IMR-90 (cell line): Measurements from ENCODE around the gene RAI14. TPM values are rescaled to one million over a fixed set of nuclear protein-coding genes. Genes with fewer than 3 reads are reported as not detected.
A peak's percentile ranks its signal among the peaks of the same experiment; 100 is the strongest.

Source experiments
- ATAC-seq: fragments of 200-7000 bp; cut with Tn5 transposase; 2 replicates; pipeline ENCODE4 v1.9.1; 2020; ENCODE audit warnings: low read depth, mild to moderate bottlenecking, moderate library complexity
- BruUV-seq: library from RNA; stranded (reverse); fragments of 400-500 nt; replicated peaks from 2 replicates; lab custom pipeline; 2021; lab: Mats Ljungman, UMichigan
- CTCF ChIA-PET: fragments of 300-600 bp; formaldehyde crosslinking; extraction: SDS; loops from one replicate; lab custom pipeline; 2021; ENCODE audit warnings: antibody characterized with exemption; lab: Yijun Ruan, JAX
- POLR2A ChIA-PET: fragments of 300-600 bp; sonication (Branson Sonifier 250); formaldehyde crosslinking; loops from one replicate; lab custom pipeline; 2022; ENCODE audit warnings: antibody characterized with exemption; ENCODE audit not compliant: unreplicated experiment; lab: Charles Lee
- DNase-seq: peaks from one replicate; pipeline ENCODE4 v3.0.0; 2013
- H2AFZ ChIP-seq: replicated peaks from 2 replicates; pipeline ENCODE3; 2013; ENCODE audit warnings: low read length, mild to moderate bottlenecking; ENCODE audit not compliant: poor library complexity
- H2AK5ac ChIP-seq: 2 replicates; pipeline ENCODE4 v1.6.1; 2013; ENCODE audit warnings: low read depth, low read length, inconsistent platforms
- H2AK9ac ChIP-seq: replicated peaks from 2 replicates; pipeline ENCODE3; 2013; ENCODE audit warnings: mild to moderate bottlenecking, low read depth, low read length, moderate library complexity; ENCODE audit not compliant: poor library complexity
- H2BK120ac ChIP-seq: 2 replicates; pipeline ENCODE4 v1.6.1; 2013; ENCODE audit warnings: low read depth, low read length, inconsistent platforms
- H2BK15ac ChIP-seq: 3 replicates; pipeline ENCODE4 v1.6.1; 2013; ENCODE audit warnings: low read depth, low read length, inconsistent platforms
- H2BK20ac ChIP-seq: 2 replicates; pipeline ENCODE4 v1.6.1; 2013; ENCODE audit warnings: low read depth, mild to moderate bottlenecking, inconsistent platforms, low read length, moderate library complexity
- H2BK5ac ChIP-seq: 2 replicates; pipeline ENCODE4 v1.6.1; 2013; ENCODE audit warnings: mild to moderate bottlenecking, low read depth, low read length, inconsistent platforms; ENCODE audit not compliant: poor library complexity, severe bottlenecking
- H3K14ac ChIP-seq: replicated peaks from 2 replicates; pipeline ENCODE4 v1.6.1; 2013; ENCODE audit warnings: low read depth, low read length, inconsistent platforms
- H3K18ac ChIP-seq: 2 replicates; pipeline ENCODE4 v1.6.1; 2013; ENCODE audit warnings: low read depth, low read length, control low read depth
- H3K23ac ChIP-seq: 2 replicates; pipeline ENCODE4 v1.6.1; 2013; ENCODE audit warnings: low read depth, low read length, inconsistent platforms
- H3K27ac ChIP-seq: 2 replicates; pipeline ENCODE4 v1.5.1; 2013; ENCODE audit warnings: mild to moderate bottlenecking, control low read depth, low read length; ENCODE audit not compliant: insufficient read depth
- H3K27me3 ChIP-seq: 2 replicates; pipeline ENCODE4 v1.6.1; 2013; ENCODE audit warnings: low read length; ENCODE audit not compliant: control insufficient read depth, insufficient read depth
- H3K36me3 ChIP-seq: 2 replicates; pipeline ENCODE4 v1.6.1; 2013; ENCODE audit warnings: low read length, mixed read lengths; ENCODE audit not compliant: control insufficient read depth, insufficient read depth
- H3K4ac ChIP-seq: 2 replicates; pipeline ENCODE4 v1.6.1; 2013; ENCODE audit warnings: low read depth, low read length, inconsistent platforms
- H3K4me1 ChIP-seq: 2 replicates; pipeline ENCODE4 v1.6.1; 2013; ENCODE audit warnings: low read length, mixed read lengths; ENCODE audit not compliant: control insufficient read depth, insufficient read depth
- H3K4me2 ChIP-seq: 2 replicates; pipeline ENCODE4 v1.6.1; 2013; ENCODE audit warnings: low read depth, mild to moderate bottlenecking, control low read depth, low read length, moderate library complexity
- H3K4me3 ChIP-seq: 2 replicates; pipeline ENCODE4 v1.5.1; 2013; ENCODE audit warnings: low read depth, mild to moderate bottlenecking, control low read depth, low read length, moderate library complexity; ENCODE audit not compliant: insufficient read depth
- H3K56ac ChIP-seq: 2 replicates; pipeline ENCODE4 v1.6.1; 2013; ENCODE audit warnings: low read length, inconsistent platforms; ENCODE audit not compliant: insufficient read depth; ENCODE audit errors: extremely low read depth
- H3K79me1 ChIP-seq, 2 experiments: 2 replicates each; pipeline ENCODE4 v1.6.1; 2013; ENCODE audit warnings: low read length in 2 of 2, inconsistent platforms in 1 of 2, low read depth in 1 of 2
- H3K9ac ChIP-seq: 2 replicates; pipeline ENCODE4 v1.6.1; 2013; ENCODE audit warnings: low read depth, low read length, control low read depth
- H3K9me1 ChIP-seq: 2 replicates; pipeline ENCODE4 v1.6.1; 2013; ENCODE audit warnings: low read length, inconsistent platforms; ENCODE audit not compliant: insufficient read depth
- H3K9me3 ChIP-seq: 2 replicates; pipeline ENCODE4 v1.6.1; 2013; ENCODE audit warnings: low read length; ENCODE audit not compliant: control insufficient read depth, insufficient read depth
- H4K20me1 ChIP-seq: 2 replicates; pipeline ENCODE4 v1.6.1; 2013; ENCODE audit warnings: low read length, inconsistent platforms; ENCODE audit not compliant: insufficient read depth
- H4K5ac ChIP-seq: 2 replicates; pipeline ENCODE4 v1.6.1; 2013; ENCODE audit warnings: mild to moderate bottlenecking, low read depth, low read length, control low read depth
- H4K8ac ChIP-seq, 2 experiments: 2 replicates each; pipeline ENCODE4 v1.6.1; 2013; ENCODE audit warnings: low read depth in 2 of 2, low read length in 2 of 2, control low read depth in 1 of 2, inconsistent platforms in 1 of 2
- H4K91ac ChIP-seq: 2 replicates; pipeline ENCODE4 v1.6.1; 2013; ENCODE audit warnings: low read depth, low read length, inconsistent platforms; ENCODE audit not compliant: insufficient read depth
- BHLHE40 ChIP-seq: fragments of 150-350 bp; IDR thresholded peaks from 2 replicates; pipeline ENCODE4 v1.6.1; 2016; ENCODE audit warnings: mild to moderate bottlenecking, low read depth, low read length
- CEBPB ChIP-seq: IDR thresholded peaks from 2 replicates; pipeline ENCODE4 v1.6.1; 2012; ENCODE audit warnings: low read depth, low read length, improper control_type of control experiment
- CHD1 ChIP-seq: IDR thresholded peaks from 2 replicates; pipeline ENCODE4 v1.6.1; 2012; ENCODE audit warnings: low read depth, low read length, improper control_type of control experiment
- CTCF ChIP-seq: conservative IDR thresholded peaks from 2 replicates; pipeline ENCODE4 v1.5.1; 2012; ENCODE audit warnings: mild to moderate bottlenecking, low read depth, low read length, improper control_type of control experiment
- FOS ChIP-seq: fragments of 150-350 bp; IDR thresholded peaks from 2 replicates; pipeline ENCODE4 v1.6.1; 2016; ENCODE audit warnings: low read depth, low read length
- MAFK ChIP-seq: IDR thresholded peaks from 2 replicates; pipeline ENCODE4 v1.6.1; 2012; ENCODE audit warnings: low read depth, low read length, improper control_type of control experiment
- MAZ ChIP-seq: IDR thresholded peaks from 2 replicates; pipeline ENCODE4 v1.6.1; 2012; ENCODE audit warnings: low read depth, mild to moderate bottlenecking, low read length, improper control_type of control experiment, moderate library complexity, borderline replicate concordance
- NFE2L2 ChIP-seq: fragments of 150-350 bp; IDR thresholded peaks from 2 replicates; pipeline ENCODE4 v1.6.1; 2016; ENCODE audit warnings: low read depth, mild to moderate bottlenecking, low read length
- POLR2A ChIP-seq: IDR thresholded peaks from 2 replicates; pipeline ENCODE4 v1.6.1; 2012; ENCODE audit warnings: mild to moderate bottlenecking, low read depth, low read length
- RAD21 ChIP-seq: IDR thresholded peaks from 2 replicates; pipeline ENCODE4 v1.6.1; 2012; ENCODE audit warnings: low read length, improper control_type of control experiment
- RCOR1 ChIP-seq: IDR thresholded peaks from 2 replicates; pipeline ENCODE4 v1.6.1; 2012; ENCODE audit warnings: mild to moderate bottlenecking, low read length, improper control_type of control experiment; ENCODE audit not compliant: insufficient replicate concordance
- RFX5 ChIP-seq: IDR thresholded peaks from 2 replicates; pipeline ENCODE4 v1.8.0; 2012; ENCODE audit warnings: low read depth, mild to moderate bottlenecking, low read length, moderate library complexity
- SMC3 ChIP-seq: fragments of 150-350 bp; IDR thresholded peaks from 2 replicates; pipeline ENCODE4 v1.6.1; 2016; ENCODE audit warnings: low read depth, mild to moderate bottlenecking, antibody characterized with exemption, low read length, moderate library complexity
- WGBS, 2 experiments: methylation state at CpG; one replicate each; pipeline versions ENCODE4 v1.1.5 to v1.1.7; 2013; ENCODE audit warnings: missing lambda C conversion rate in 2 of 2; ENCODE audit not compliant: insufficient read length in 1 of 2; ENCODE audit errors: extremely low coverage in 2 of 2; 5-methylcytosine and 5-hydroxymethylcytosine counted together
- dilution Hi-C: fragments of 300-500 bp; cut with HindIII; formaldehyde crosslinking; loops from one replicate; pipeline ENCODE4 v1.14.3; 2018; ENCODE audit warnings: low sequenced_read_pairs; ENCODE audit not compliant: unreplicated experiment
- in situ Hi-C: fragments of 300-500 bp; cut with MboI; formaldehyde crosslinking; loops from 3 replicates; pipeline ENCODE4 v1.14.3; 2019; ENCODE audit warnings: low sequenced_read_pairs, inconsistent platforms, mixed read lengths
- intact Hi-C: fragments of 100-400 bp; cut with micrococcal nuclease; formaldehyde crosslinking; loops from 2 replicates; pipeline ENCODE4 v1.10.0; 2022
- polyA plus RNA-seq, 3 experiments: library from polyadenylated mRNA; depleted of rRNA; stranded (reverse); fragments of >200 nt; gene quantifications; 2 replicates each; pipeline ENCODE4 v1.2.3, GENCODE V29; 2012; ENCODE audit warnings: low replicate concordance in 1 of 3
- total RNA-seq: library from RNA; depleted of rRNA; stranded (reverse); fragments of >200 nt; gene quantifications from 2 replicates; pipeline ENCODE4 v1.2.3, GENCODE V29; 2012
- TF ChIP-seq, protein P1 (sequence below): fragments of 150-350 bp; IDR thresholded peaks from 2 replicates; pipeline ENCODE4 v1.6.1; 2017; ENCODE audit warnings: mild to moderate bottlenecking, antibody characterized with exemption, low read length, low read depth
- TF ChIP-seq, protein P2 (sequence below): fragments of 150-350 bp; IDR thresholded peaks from 2 replicates; pipeline ENCODE4 v1.6.1; 2016; ENCODE audit warnings: low read depth, mild to moderate bottlenecking, low read length, moderate library complexity, borderline replicate concordance

The RAI14 gene
- total and polyA plus RNA-seq, 2 of the 4 experiments (the other 2 are of a cell fraction): 221 to 267 TPM

DNA sequence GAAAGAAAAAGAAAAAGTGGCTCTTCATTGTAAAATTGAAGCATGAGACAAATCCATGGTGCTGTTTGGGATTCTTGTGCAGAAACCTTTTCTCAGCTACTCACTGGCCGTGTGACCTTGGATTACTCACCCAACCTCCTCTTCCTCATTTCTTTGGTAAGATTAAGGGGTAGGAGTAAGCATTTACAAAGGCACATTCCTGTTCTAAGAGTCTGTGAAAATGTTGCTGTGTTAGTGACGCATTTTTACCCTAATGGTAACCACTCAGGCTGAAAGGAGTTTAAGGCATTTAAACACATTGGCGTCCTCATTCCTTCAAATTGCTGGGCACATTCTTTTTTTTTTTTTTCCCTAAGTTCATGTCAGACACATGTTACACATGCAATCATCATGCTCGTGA, 4.3 kb downstream of the RAI14 start:
- Histone ChIP-seq H2AK5ac (peak overlapping the region; percentile 80), H3K4me3 (no peak overlapping the region), H3K56ac (peak overlapping the region; percentile 45; the same call in 1 of the 2 replicates), H4K8ac (peak overlapping the region in 1 of 2 experiments; percentile 96; a peak in 2 of 4 replicates), H3K27me3 (no peaks in the 10 kb centered on the region), H3K23ac (peak overlapping the region; percentile 92), H4K91ac (peak overlapping the region; percentile 43; the same call in 1 of the 2 replicates), H4K20me1 (peaks cover 68% of the 10 kb centered on the region), H2BK15ac (peak overlapping the region; percentile 63; the same call in 2 of the 3 replicates), H2AFZ (no peak overlapping the region), H3K9ac (peak overlapping the region; percentile 61; the same call in 1 of the 2 replicates), H3K14ac (peak overlapping the region; percentile 80), H2BK5ac (peak overlapping the region; percentile 98), H3K4me1 (peaks cover 12% of the 10 kb centered on the region), H3K4ac (peak overlapping the region; percentile 87), H3K27ac (peak overlapping the region; percentile 97), H2BK120ac (peak overlapping the region; percentile 78), H3K9me1 (peaks cover 16% of the 10 kb centered on the region; the same call in 1 of the 2 replicates), H3K36me3 (peaks cover 10% of the 10 kb centered on the region), H3K79me1 (peaks cover 0 to 18% of the 10 kb centered on the region in 2 experiments; a peak in 2 of 4 replicates), H3K9me3 (no peaks in the 10 kb centered on the region), H4K5ac (peak overlapping the region; percentile 65), H3K4me2 (peak overlapping the region; percentile 75), H3K18ac (peak overlapping the region; percentile 83), H2BK20ac (peak overlapping the region; percentile 80), H2AK9ac (peak overlapping the region; percentile 33)
- DNase-seq (peak; percentile 99), ATAC-seq (peak; percentile 44)
- intact Hi-C loops: no loop called here
- ChIA-PET POLR2A (no interaction called here), CTCF (interaction anchor here (0.6 kb wide), 1 partner anchor 77 kb away, joined by 3 read pairs; no protein-coding TSS in a partner anchor)
- dilution Hi-C loops: no loop called here
- in situ Hi-C loops: no loop called here
- WGBS, 2 experiments: 45% methylated on average over 2 of the region's 4 CpGs; no CpG with 5 or more reads in 1 of the 2 experiments
- no TSS peak for BruUV-seq
- no peak for TF ChIP-seq CTCF
- TF ChIP-seq BHLHE40: peak; percentile 41
- TF ChIP-seq CHD1: no peak
- peak; percentile 23; the same call in 1 of the 2 replicates for TF ChIP-seq RAD21
- TF ChIP-seq NFE2L2: no peak
- TF ChIP-seq SMC3: no peak
- peak; percentile 12; the same call in 1 of the 2 replicates for TF ChIP-seq MAZ
- TF ChIP-seq MAFK: peak; percentile 68
- TF ChIP-seq RCOR1: no peak
- TF ChIP-seq RFX5: no peak
- no peak; the same call in none of the 2 replicates for TF ChIP-seq POLR2A
- peak; percentile 83 for TF ChIP-seq FOS
- TF ChIP-seq CEBPB: peak; percentile 31; the same call in 1 of the 2 replicates
- TF ChIP-seq, protein P1, sequence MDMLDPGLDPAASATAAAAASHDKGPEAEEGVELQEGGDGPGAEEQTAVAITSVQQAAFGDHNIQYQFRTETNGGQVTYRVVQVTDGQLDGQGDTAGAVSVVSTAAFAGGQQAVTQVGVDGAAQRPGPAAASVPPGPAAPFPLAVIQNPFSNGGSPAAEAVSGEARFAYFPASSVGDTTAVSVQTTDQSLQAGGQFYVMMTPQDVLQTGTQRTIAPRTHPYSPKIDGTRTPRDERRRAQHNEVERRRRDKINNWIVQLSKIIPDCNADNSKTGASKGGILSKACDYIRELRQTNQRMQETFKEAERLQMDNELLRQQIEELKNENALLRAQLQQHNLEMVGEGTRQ: peak; percentile 41; the same call in 1 of the 2 replicates
- TF ChIP-seq, protein P2, sequence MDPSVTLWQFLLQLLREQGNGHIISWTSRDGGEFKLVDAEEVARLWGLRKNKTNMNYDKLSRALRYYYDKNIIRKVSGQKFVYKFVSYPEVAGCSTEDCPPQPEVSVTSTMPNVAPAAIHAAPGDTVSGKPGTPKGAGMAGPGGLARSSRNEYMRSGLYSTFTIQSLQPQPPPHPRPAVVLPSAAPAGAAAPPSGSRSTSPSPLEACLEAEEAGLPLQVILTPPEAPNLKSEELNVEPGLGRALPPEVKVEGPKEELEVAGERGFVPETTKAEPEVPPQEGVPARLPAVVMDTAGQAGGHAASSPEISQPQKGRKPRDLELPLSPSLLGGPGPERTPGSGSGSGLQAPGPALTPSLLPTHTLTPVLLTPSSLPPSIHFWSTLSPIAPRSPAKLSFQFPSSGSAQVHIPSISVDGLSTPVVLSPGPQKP: no peak
